Activated T-cell treated with anti-CD3 and anti-CD28 coated beads, Interleukin-2, amount 50 U/mL, for 24 hours (primary cell): ENCODE measurements around the gene RALGPS1.

Experiments
- DNase-seq: peaks from one replicate; pipeline ENCODE4 v3.0.0-alpha.2; 2020
- H3K27ac Mint-ChIP-seq: 2 replicates; pipeline ENCODE4 v1.8.0; 2020; ENCODE audit warnings: mild to moderate bottlenecking, mixed read lengths
- H3K27me3 Mint-ChIP-seq: 2 replicates; pipeline ENCODE4 v1.8.0; 2020; ENCODE audit warnings: mixed read lengths
- H3K36me3 Mint-ChIP-seq: 2 replicates; pipeline ENCODE4 v1.8.0; 2020; ENCODE audit warnings: low read depth, mixed read lengths
- H3K4me1 Mint-ChIP-seq: 2 replicates; pipeline ENCODE4 v1.8.0; 2020; ENCODE audit warnings: low read depth, mixed read lengths
- H3K4me3 Mint-ChIP-seq: 2 replicates; pipeline ENCODE4 v1.8.0; 2020; ENCODE audit warnings: mild to moderate bottlenecking, moderate library complexity, mixed read lengths
- H3K9me3 Mint-ChIP-seq: 2 replicates; pipeline ENCODE4 v1.8.0; 2020; ENCODE audit warnings: mixed read lengths

Gene RALGPS1

DNA sequence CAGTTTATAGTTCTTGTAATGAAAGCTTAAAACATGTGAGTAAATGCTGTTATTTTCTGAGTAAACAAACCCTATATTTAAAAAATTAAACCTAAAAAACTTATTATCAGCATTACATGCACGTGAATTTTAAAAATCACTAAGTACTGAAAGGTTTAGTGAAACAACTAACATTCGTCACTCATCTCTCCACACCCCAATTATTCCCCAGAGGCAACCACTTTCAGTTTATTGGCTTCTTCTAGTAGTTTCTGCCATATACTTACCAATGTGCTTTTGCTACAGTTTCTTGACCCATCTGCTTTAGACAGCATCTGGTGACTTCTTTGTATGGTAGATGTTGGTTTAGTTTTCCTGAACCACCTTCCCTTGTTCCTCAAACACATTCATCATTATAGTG is 149.8 kb downstream of the RALGPS1 start:
- no peaks in the 10 kb centered on the region for H3K27me3 Mint-ChIP-seq
- H3K27ac Mint-ChIP-seq = no peak overlapping the region
- no peaks in the 10 kb centered on the region for H3K9me3 Mint-ChIP-seq
- no peaks in the 10 kb centered on the region for H3K4me1 Mint-ChIP-seq
- no peak overlapping the region for H3K4me3 Mint-ChIP-seq
- H3K36me3 Mint-ChIP-seq = no peaks in the 10 kb centered on the region
- no peak for DNase-seq

DNA sequence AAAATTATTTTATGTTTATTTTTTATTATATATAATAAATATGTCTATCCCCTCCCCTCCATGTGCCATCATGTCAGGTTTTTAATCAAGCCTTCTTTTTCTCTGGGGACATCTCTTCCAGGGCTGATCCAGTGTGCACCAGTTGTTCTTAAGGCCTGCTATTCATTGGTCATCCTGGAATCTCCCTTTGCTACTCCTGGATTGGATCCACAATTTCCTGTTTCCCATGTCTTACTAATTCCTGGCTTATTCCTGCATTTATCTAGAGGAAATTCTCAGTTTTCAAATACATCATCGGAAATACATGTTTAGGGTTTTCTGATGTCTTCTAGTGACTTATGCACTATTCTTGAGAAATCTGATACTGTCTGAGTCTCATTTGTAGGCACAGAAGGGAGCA is 151.0 kb downstream of the RALGPS1 start:
- peaks cover 2% of the 10 kb centered on the region for H3K36me3 Mint-ChIP-seq
- no peaks in the 10 kb centered on the region for H3K9me3 Mint-ChIP-seq
- no peak for DNase-seq
- no peaks in the 10 kb centered on the region for H3K27me3 Mint-ChIP-seq
- H3K4me1 Mint-ChIP-seq = no peaks in the 10 kb centered on the region
- H3K27ac Mint-ChIP-seq = no peak overlapping the region
- H3K4me3 Mint-ChIP-seq = no peak overlapping the region

GRCh38 chr9:127066060-127066850 is 151.7 kb downstream of the RALGPS1 start:
- Mint-ChIP-seq H3K36me3 (peaks cover 4% of the 10 kb centered on the region), H3K9me3 (peaks cover 2% of the 10 kb centered on the region), H3K27me3 (no peaks in the 10 kb centered on the region), H3K27ac (no peak overlapping the region), H3K4me1 (no peaks in the 10 kb centered on the region), H3K4me3 (no peak overlapping the region)
- DNase-seq = no peak

DNA sequence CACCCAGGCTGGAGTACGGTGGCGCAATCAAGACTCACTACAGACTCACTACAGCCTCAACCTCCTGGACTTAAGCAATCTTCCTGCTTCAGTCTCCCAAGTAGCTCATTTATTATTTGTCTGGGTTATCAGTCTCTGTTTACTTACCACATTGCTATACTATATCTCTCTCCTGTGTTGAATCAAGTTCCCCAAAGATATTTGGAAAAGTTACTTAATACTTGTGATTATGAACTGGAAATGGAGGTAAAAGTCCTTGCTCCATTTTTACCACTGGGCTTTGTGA is 152.2 kb downstream of the RALGPS1 start:
- H3K4me1 Mint-ChIP-seq = no peaks in the 10 kb centered on the region
- no peak overlapping the region for H3K4me3 Mint-ChIP-seq
- no peak overlapping the region for H3K27ac Mint-ChIP-seq
- DNase-seq = no peak
- H3K36me3 Mint-ChIP-seq = peaks cover 5% of the 10 kb centered on the region
- H3K9me3 Mint-ChIP-seq = peaks cover 5% of the 10 kb centered on the region
- H3K27me3 Mint-ChIP-seq = no peaks in the 10 kb centered on the region

GRCh38 chr9:127067603-127068220 is 153.1 kb downstream of the RALGPS1 start:
- H3K4me3 Mint-ChIP-seq = no peak overlapping the region
- H3K27me3 Mint-ChIP-seq = no peaks in the 10 kb centered on the region
- H3K9me3 Mint-ChIP-seq = peaks cover 10% of the 10 kb centered on the region
- H3K27ac Mint-ChIP-seq = no peak overlapping the region
- DNase-seq = no peak
- peaks cover 11% of the 10 kb centered on the region for H3K36me3 Mint-ChIP-seq
- H3K4me1 Mint-ChIP-seq = no peaks in the 10 kb centered on the region

DNA sequence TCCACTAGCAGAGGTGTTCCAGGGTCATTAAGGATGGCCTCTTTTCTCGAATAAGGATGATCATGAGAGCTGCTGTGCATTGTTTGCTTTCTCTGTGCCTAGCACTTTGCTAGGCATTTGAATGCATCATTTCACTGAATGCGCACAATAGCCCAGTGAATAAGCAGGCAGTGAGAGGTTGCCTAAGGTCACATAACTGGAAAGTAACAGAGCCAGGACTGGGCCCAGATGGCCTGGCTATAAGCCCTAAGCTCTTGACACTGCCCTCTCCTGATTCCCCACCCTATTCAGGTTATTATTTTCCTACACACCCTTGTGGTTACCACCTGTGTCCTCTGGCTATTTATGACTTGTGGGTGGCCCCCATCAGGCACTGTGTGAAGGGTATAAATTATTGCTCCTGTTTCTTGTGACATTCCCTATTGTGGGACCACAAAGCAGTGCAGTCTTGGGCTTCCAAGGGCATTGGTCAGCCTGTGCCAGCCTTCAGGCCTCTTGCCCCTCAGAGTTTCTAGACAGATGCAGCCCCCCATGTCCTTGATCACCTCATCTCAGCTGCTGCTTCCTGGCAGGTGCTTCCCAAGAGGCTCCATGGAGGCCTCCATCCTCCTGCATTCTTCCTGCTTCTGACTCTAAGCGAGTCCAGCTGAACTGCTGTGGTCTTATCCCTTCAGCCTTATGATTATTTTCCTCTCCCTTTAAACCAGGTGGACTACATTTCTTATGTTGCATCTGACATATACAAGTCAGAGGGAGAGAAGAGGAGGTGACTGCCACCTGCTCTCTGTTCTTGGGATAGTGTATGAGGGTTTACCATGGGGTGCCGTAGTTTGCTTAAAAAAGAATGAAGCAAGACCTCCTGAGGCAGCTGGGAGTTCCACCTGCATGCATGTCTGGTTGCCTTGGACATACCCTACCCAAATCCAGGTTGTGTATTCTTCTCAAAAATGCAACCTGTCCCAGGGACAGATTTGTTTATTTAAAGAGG is 160.3 kb downstream of the RALGPS1 start:
- H3K4me1 Mint-ChIP-seq = no peaks in the 10 kb centered on the region
- H3K27me3 Mint-ChIP-seq = no peaks in the 10 kb centered on the region
- H3K4me3 Mint-ChIP-seq = no peak overlapping the region
- peaks cover 10% of the 10 kb centered on the region for H3K9me3 Mint-ChIP-seq
- peaks cover 11% of the 10 kb centered on the region for H3K36me3 Mint-ChIP-seq
- DNase-seq = no peak
- no peak overlapping the region for H3K27ac Mint-ChIP-seq

DNA sequence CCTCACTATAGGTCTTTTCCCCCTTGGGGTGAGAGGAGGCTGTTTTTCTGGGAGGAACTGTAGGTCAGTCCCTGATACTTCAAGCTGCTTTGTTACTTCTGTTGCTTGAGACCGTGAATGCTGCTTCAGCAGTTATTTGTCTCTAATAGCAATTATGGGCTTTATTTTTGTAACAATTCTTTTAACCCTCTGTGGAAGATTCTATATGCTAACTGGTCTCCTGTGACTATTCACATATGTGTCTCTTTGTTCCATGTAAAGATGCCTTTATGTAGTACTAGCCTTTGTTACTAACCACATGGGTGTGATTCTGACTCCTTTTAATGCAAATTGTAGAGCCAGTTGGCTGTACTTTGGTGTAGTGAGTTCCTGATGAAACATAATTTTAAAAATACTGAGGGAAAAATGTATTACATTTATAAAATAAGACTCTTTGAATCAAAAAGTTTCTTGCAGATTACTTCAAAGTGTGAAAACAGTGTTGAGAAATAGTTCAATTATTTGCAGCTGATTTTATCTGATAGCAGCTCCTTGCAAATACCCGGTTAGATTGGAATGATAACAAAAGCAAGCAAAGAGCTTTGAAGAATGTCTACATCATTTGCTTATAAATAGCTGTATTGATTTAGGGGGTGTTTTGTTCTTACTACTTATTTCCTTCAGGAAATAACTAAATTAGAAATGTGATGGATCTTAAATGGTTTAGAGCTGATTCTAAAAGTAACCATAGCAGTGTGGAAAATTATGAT is 161.2 kb downstream of the RALGPS1 start:
- no peaks in the 10 kb centered on the region for H3K27me3 Mint-ChIP-seq
- no peak overlapping the region for H3K27ac Mint-ChIP-seq
- H3K9me3 Mint-ChIP-seq = peaks cover 10% of the 10 kb centered on the region
- H3K36me3 Mint-ChIP-seq = peaks cover 9% of the 10 kb centered on the region
- DNase-seq = no peak
- no peak overlapping the region for H3K4me3 Mint-ChIP-seq
- no peaks in the 10 kb centered on the region for H3K4me1 Mint-ChIP-seq

GRCh38 chr9:127076860-127077643 is 162.5 kb downstream of the RALGPS1 start:
- no peak for DNase-seq
- Mint-ChIP-seq H3K4me3 (no peak overlapping the region), H3K27me3 (no peaks in the 10 kb centered on the region), H3K9me3 (peaks cover 3% of the 10 kb centered on the region), H3K36me3 (peaks cover 3% of the 10 kb centered on the region), H3K4me1 (no peaks in the 10 kb centered on the region), H3K27ac (no peak overlapping the region)

DNA sequence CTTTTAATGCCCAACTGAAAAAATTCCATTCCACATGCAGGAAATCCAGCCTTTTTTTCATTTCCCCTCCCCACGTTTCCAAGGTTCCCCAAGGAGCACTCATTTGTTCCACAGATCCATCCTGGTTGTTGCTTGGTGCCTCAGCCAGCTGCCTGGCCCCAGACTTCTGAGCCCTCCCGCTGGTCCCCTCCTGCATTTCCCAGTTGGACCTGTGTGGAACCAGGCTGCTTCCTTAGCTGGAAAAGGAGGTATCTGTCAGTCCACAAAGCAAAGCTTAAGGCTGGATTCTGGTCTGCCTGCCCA is 163.0 kb downstream of the RALGPS1 start:
- H3K36me3 Mint-ChIP-seq = no peaks in the 10 kb centered on the region
- no peaks in the 10 kb centered on the region for H3K4me1 Mint-ChIP-seq

DNA sequence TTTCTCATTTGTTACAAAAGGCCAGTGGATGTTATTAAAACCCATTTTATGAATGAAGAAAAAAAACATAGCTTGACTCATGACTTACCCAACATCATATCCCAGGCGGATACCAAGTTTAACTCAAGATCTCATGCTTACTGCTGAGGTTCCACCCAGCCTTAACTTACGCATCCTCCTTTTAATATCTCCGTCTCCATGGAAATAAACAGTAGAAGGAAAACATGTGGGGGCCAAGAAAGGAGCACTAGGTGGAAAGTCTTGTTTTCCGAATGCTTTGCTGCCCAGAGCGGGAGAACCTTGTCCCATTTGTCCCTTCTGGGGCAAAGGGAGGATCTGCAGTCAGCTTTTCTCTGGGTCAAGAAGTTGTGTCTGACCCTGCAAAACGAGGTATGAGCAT is 163.8 kb downstream of the RALGPS1 start:
- no peaks in the 10 kb centered on the region for H3K4me1 Mint-ChIP-seq
- H3K27me3 Mint-ChIP-seq = no peaks in the 10 kb centered on the region
- DNase-seq = no peak
- no peaks in the 10 kb centered on the region for H3K9me3 Mint-ChIP-seq
- no peak overlapping the region for H3K4me3 Mint-ChIP-seq
- H3K27ac Mint-ChIP-seq = no peak overlapping the region
- no peaks in the 10 kb centered on the region for H3K36me3 Mint-ChIP-seq

More for the DNA sequence above, 163.0 kb downstream of the RALGPS1 start:
- no peak for DNase-seq
- H3K9me3 Mint-ChIP-seq = no peaks in the 10 kb centered on the region
- H3K4me3 Mint-ChIP-seq = no peak overlapping the region
- no peaks in the 10 kb centered on the region for H3K27me3 Mint-ChIP-seq
- H3K27ac Mint-ChIP-seq = no peak overlapping the region

DNA sequence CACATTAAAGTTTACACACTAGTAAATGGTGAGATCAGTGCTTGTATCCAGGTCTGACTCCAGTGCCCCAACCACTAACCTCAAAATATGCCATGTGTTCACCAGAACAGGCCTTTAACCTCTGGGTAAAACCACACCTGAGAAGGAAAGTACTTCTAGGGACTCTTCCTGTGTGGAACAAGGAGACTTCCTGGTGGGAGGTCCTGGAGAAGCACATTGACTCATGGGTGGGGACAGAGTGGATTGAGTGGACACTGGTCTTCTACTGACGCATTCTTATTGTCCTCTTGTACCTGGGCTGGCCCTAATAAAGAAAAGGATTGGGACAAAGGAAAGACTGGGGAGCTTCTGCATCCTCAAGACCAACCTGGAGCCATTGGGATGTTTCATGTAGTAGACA is 164.4 kb downstream of the RALGPS1 start:
- Mint-ChIP-seq H3K4me3 (no peak overlapping the region), H3K27ac (no peak overlapping the region), H3K4me1 (no peaks in the 10 kb centered on the region), H3K27me3 (no peaks in the 10 kb centered on the region), H3K9me3 (no peaks in the 10 kb centered on the region), H3K36me3 (no peaks in the 10 kb centered on the region)
- DNase-seq = no peak

- H3K36me3 Mint-ChIP-seq = no peaks in the 10 kb centered on the region
- H3K4me3 Mint-ChIP-seq = no peak overlapping the region
- H3K4me1 Mint-ChIP-seq = peaks cover 5% of the 10 kb centered on the region
- no peaks in the 10 kb centered on the region for H3K9me3 Mint-ChIP-seq
- H3K27ac Mint-ChIP-seq = no peak overlapping the region
- H3K27me3 Mint-ChIP-seq = no peaks in the 10 kb centered on the region
- DNase-seq = no peak
Observed at GRCh38 chr9:127079446-127080140, 165.0 kb downstream of the RALGPS1 start.
